Calu3 (cell line): ENCODE results near the gene TIMM23. TPM values are rescaled to one million over a fixed set of nuclear protein-coding genes. Genes with fewer than 3 reads are reported as not detected.

Experiments used
- BruUV-seq: library from RNA; stranded (reverse); fragments of 400-500 nt; replicated peaks from 2 replicates; lab custom pipeline; 2021; lab: Mats Ljungman, UMichigan
- CTCF ChIA-PET: fragments of 300-600 bp; sonication (Branson Sonifier 250); formaldehyde crosslinking; loops from one replicate; lab custom pipeline; 2022; ENCODE audit warnings: antibody characterized with exemption; lab: Charles Lee
- DNase-seq: peaks from one replicate; pipeline ENCODE4 v3.0.0; 2022
- H3K27ac Mint-ChIP-seq: one replicate; pipeline ENCODE4 v1.8.0; 2022; ENCODE audit warnings: mixed read lengths; ENCODE audit not compliant: unreplicated experiment
- H3K27me3 Mint-ChIP-seq: one replicate; pipeline ENCODE4 v1.8.0; 2022; ENCODE audit warnings: mixed read lengths; ENCODE audit not compliant: unreplicated experiment
- H3K36me3 Mint-ChIP-seq: one replicate; pipeline ENCODE4 v1.8.0; 2022; ENCODE audit warnings: mild to moderate bottlenecking, moderate library complexity, mixed read lengths; ENCODE audit not compliant: insufficient read depth, unreplicated experiment
- H3K4me1 Mint-ChIP-seq: one replicate; pipeline ENCODE4 v1.8.0; 2022; ENCODE audit warnings: mild to moderate bottlenecking, low read depth, mixed read lengths; ENCODE audit not compliant: unreplicated experiment
- H3K4me3 Mint-ChIP-seq: one replicate; pipeline ENCODE4 v1.8.0; 2022; ENCODE audit warnings: mild to moderate bottlenecking, low read depth, moderate library complexity, mixed read lengths; ENCODE audit not compliant: unreplicated experiment
- H3K9me3 Mint-ChIP-seq: one replicate; pipeline ENCODE4 v1.8.0; 2022; ENCODE audit warnings: low read depth, mixed read lengths; ENCODE audit not compliant: unreplicated experiment
- intact Hi-C: fragments of 100-400 bp; cut with micrococcal nuclease; formaldehyde crosslinking; loops from one replicate; pipeline ENCODE4 v1.10.0; 2022; ENCODE audit not compliant: unreplicated experiment
- total RNA-seq: library from RNA; stranded (reverse); gene quantifications from 2 replicates; pipeline ENCODE4 v1.2.3, GENCODE V29; 2022
- TF ChIP-seq, protein P1 (sequence below): fragments of 200-600 bp; IDR thresholded peaks from one replicate; pipeline ENCODE4 v1.8.0; 2022; ENCODE audit warnings: antibody characterized with exemption; ENCODE audit not compliant: unreplicated experiment

The TIMM23 gene
- total RNA-seq, 1 experiment from 2014 or later, result 72.2 TPM

GRCh38 chr10:46031648-46032532 lies 59.6 kb downstream of the TIMM23 start:
- H3K27me3 Mint-ChIP-seq, result no peaks in the 10 kb centered on the region
- no peak overlapping the region for H3K27ac Mint-ChIP-seq
- CTCF ChIA-PET, result no interaction called here
- H3K4me3 Mint-ChIP-seq, result no peak overlapping the region
- no peaks in the 10 kb centered on the region for H3K9me3 Mint-ChIP-seq
- TF ChIP-seq, protein P1, sequence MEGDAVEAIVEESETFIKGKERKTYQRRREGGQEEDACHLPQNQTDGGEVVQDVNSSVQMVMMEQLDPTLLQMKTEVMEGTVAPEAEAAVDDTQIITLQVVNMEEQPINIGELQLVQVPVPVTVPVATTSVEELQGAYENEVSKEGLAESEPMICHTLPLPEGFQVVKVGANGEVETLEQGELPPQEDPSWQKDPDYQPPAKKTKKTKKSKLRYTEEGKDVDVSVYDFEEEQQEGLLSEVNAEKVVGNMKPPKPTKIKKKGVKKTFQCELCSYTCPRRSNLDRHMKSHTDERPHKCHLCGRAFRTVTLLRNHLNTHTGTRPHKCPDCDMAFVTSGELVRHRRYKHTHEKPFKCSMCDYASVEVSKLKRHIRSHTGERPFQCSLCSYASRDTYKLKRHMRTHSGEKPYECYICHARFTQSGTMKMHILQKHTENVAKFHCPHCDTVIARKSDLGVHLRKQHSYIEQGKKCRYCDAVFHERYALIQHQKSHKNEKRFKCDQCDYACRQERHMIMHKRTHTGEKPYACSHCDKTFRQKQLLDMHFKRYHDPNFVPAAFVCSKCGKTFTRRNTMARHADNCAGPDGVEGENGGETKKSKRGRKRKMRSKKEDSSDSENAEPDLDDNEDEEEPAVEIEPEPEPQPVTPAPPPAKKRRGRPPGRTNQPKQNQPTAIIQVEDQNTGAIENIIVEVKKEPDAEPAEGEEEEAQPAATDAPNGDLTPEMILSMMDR, result no peak
- intact Hi-C loops, result no loop called here
- peaks cover 24% of the 10 kb centered on the region for H3K36me3 Mint-ChIP-seq
- peaks cover 29% of the 10 kb centered on the region for H3K4me1 Mint-ChIP-seq
- no peak for DNase-seq
- no TSS peak for BruUV-seq

DNA sequence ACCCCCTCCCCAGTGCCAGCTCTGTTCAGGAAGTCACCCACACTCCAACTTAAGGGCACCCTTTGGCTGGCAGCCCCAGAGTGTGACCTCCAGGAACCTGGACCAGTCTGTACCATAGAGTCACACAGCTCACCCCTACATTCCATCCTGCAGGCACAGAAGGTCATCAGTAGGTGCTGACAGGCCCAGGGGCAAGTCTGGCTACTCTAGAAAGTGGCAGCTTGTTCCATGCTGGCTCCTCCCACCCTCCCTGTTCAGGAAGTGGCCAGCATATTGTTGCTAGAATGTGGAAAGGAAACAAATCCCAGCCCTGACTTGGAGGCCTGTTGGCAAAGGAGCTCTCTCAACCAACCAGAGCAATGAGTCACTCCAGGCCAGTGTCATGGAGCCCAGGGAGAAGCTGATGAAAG lies 61.3 kb downstream of the TIMM23 start:
- intact Hi-C loops, result no loop called here
- no peaks in the 10 kb centered on the region for H3K27me3 Mint-ChIP-seq
- no peaks in the 10 kb centered on the region for H3K9me3 Mint-ChIP-seq
- CTCF ChIA-PET, result no interaction called here
- H3K27ac Mint-ChIP-seq, result no peak overlapping the region
- no TSS peak for BruUV-seq
- no peak overlapping the region for H3K4me3 Mint-ChIP-seq
- H3K36me3 Mint-ChIP-seq, result peaks cover 19% of the 10 kb centered on the region
- peak; percentile 36 for DNase-seq
- H3K4me1 Mint-ChIP-seq, result peaks cover 14% of the 10 kb centered on the region
- TF ChIP-seq, protein P1, result no peak

- TF ChIP-seq, protein P1, result no peak
- Mint-ChIP-seq H3K4me1 (no peaks in the 10 kb centered on the region), H3K36me3 (no peaks in the 10 kb centered on the region), H3K4me3 (no peak overlapping the region), H3K27me3 (no peaks in the 10 kb centered on the region), H3K27ac (no peak overlapping the region), H3K9me3 (no peaks in the 10 kb centered on the region)
- intact Hi-C loops, result no loop called here
- BruUV-seq, result no TSS peak
- DNase-seq, result no peak
- CTCF ChIA-PET, result no interaction called here
These were observed 63.9 kb downstream of the TIMM23 start for GRCh38 chr10:46035923-46036849.

GRCh38 chr10:46037107-46037825 lies 65.0 kb downstream of the TIMM23 start:
- no peak for DNase-seq
- no TSS peak for BruUV-seq
- H3K4me3 Mint-ChIP-seq, result no peak overlapping the region
- TF ChIP-seq, protein P1, result no peak
- CTCF ChIA-PET, result no interaction called here
- no peaks in the 10 kb centered on the region for H3K9me3 Mint-ChIP-seq
- intact Hi-C loops, result no loop called here
- H3K4me1 Mint-ChIP-seq, result no peaks in the 10 kb centered on the region
- peaks cover 8% of the 10 kb centered on the region for H3K27me3 Mint-ChIP-seq
- no peak overlapping the region for H3K27ac Mint-ChIP-seq
- no peaks in the 10 kb centered on the region for H3K36me3 Mint-ChIP-seq
